ENCODE measurements around the gene ZFP62. TPM values are rescaled to one million over a fixed set of nuclear protein-coding genes. Genes with fewer than 3 reads are reported as not detected.
"Not testable (repeated sequence)": the region's sequence is repeated elsewhere in the genome, so short reads cannot be mapped to it uniquely, and the experiment has no call there.

ZFP62 gene
- total RNA-seq, 6 donors from 2014 or later, result 19.6 to 41.2 (median 26.1) TPM

GRCh38 chr5:180898621-180899246 lies 37.7 kb upstream of the ZFP62 start, which contains the start of gene BTNL8:
BTNL8 (plus strand) TSS chr5:180899159; CDS start chr5:180899311, 152 bp downstream.
- Histone ChIP-seq H3K27me3 (no peaks in the 10 kb centered on the region), H3K36me3 (no peaks in the 10 kb centered on the region), H3K4me1 (peaks cover 0 to 12% (median 2%) of the 10 kb centered on the region in 4 donors), H3K9me3 (peaks cover 0 to 4% (median 0%) of the 10 kb centered on the region in 4 donors), H3K4me3 (no peak within 1 kb of the TSS), H3K27ac (peak within 1 kb of the TSS in 3 of 4 donors; percentile 30 to 82 (median 45))
- TF ChIP-seq POLR2AphosphoS5 (IDR thresholded peaks at IDR 0.05) (no peak), EP300 (IDR thresholded peaks at IDR 0.05) (no peak), CTCF (IDR thresholded peaks at IDR 0.05) (no peak), POLR2A (IDR thresholded peaks at IDR 0.05) (no peak)
- ATAC-seq (ENCODE audit: low FRiP score in 2 of 2) (no peak), DNase-seq (no peak)
- 92 to 94% methylated on average over 9 of the region's 9 CpGs for WGBS, 2 donors

- whole genome bisulfite sequencing, 2 donors, result 84 to 94% methylated on average over 1 of the region's 1 CpG
Observed at GRCh38 chr5:180895330-180895729, 34.3 kb upstream of the ZFP62 start.

DNA sequence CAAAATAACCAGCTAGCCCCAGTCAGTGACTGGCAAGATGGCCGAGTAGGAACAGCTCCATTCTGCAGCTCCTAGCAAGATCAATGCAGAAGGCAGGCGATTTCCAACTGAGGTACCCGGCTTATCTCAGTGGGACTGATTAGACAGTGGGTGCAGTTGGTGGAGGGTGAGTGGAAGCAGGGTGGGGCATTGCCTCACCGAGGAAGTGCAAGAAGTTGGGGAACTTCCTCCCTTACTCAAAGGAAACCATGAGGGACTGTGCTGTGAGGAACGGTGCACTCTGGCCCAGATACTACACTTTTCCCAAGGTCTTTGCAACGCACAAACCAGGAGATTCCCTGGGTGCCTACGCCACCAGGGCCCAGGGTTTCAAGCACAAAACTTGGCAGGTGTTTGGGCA lies 28.3 kb upstream of the ZFP62 start:
- ATAC-seq (ENCODE audit: low FRiP score in 2 of 2), result no peak
- peak in 1 of 2 donors; percentile 53 for DNase-seq
- H3K27ac ChIP-seq, result peak overlapping the region in 1 of 4 donors; percentile 16
- no peaks in the 10 kb centered on the region for H3K36me3 ChIP-seq
- H3K4me3 ChIP-seq, result no peak overlapping the region
- H3K9me3 ChIP-seq, result peaks cover 0 to 3% (median 0%) of the 10 kb centered on the region in 4 donors
- WGBS, 2 donors, result 78 to 85% methylated on average over 6 to 7 of the region's 7 CpGs
- TF ChIP-seq POLR2AphosphoS5 (IDR thresholded peaks at IDR 0.05) (no peak), POLR2A (IDR thresholded peaks at IDR 0.05) (no peak), CTCF (IDR thresholded peaks at IDR 0.05) (no peak), EP300 (IDR thresholded peaks at IDR 0.05) (no peak)
- peaks cover 0 to 4% (median 0%) of the 10 kb centered on the region in 4 donors for H3K4me1 ChIP-seq
- no peaks in the 10 kb centered on the region for H3K27me3 ChIP-seq

More at GRCh38 chr5:180895330-180895729, 34.3 kb upstream of the ZFP62 start:
- H3K27me3 ChIP-seq; H3K9me3 ChIP-seq; H3K4me1 ChIP-seq; DNase-seq; H3K4me3 ChIP-seq; H3K36me3 ChIP-seq; H3K27ac ChIP-seq; ATAC-seq (ENCODE audit: low FRiP score in 2 of 2): not testable (repeated sequence)

DNA sequence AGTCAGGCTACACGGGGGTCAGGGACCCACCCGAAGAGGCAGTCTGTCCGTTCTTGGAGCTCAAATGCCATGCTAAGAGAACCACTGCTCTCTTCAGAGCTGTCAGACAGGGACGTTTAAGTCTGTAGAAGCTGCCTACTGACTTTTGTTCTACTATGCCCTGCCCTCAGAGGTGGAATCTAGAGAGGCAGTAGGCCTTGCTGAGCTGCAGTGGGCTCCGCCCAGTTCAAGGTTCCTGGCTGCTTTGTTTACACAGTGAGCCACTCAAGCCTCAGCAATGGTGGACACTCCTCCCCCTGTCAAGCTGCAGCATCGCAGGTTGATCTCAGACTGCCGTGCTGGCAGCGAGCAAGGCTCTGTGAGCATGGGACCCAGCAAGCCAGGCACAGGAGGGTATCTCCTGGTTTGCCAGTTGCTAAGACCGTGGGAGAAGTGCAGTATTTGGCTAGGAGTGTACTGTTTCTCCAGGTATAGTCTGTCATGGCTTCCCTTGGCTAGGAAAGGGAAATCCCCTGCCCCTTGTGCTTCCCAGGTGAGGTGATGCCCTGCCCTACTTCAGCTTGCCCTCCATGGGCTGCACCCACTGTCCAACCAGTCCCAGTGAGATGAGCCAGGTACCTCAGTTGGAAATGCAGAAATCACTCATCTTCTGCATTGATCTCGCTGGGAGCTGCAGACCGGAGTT lies 24.9 kb upstream of the ZFP62 start:
- not testable (repeated sequence) for H3K4me3 ChIP-seq, H3K9me3 ChIP-seq, H3K27ac ChIP-seq, H3K4me1 ChIP-seq, H3K36me3 ChIP-seq, H3K27me3 ChIP-seq
- ATAC-seq (ENCODE audit: low FRiP score in 2 of 2) (peak in 1 of 2 donors; percentile 78), DNase-seq (peak in 1 of 2 donors; percentile 83)
- 69 to 72% methylated on average over 9 to 11 of the region's 11 CpGs for WGBS, 2 donors

DNA sequence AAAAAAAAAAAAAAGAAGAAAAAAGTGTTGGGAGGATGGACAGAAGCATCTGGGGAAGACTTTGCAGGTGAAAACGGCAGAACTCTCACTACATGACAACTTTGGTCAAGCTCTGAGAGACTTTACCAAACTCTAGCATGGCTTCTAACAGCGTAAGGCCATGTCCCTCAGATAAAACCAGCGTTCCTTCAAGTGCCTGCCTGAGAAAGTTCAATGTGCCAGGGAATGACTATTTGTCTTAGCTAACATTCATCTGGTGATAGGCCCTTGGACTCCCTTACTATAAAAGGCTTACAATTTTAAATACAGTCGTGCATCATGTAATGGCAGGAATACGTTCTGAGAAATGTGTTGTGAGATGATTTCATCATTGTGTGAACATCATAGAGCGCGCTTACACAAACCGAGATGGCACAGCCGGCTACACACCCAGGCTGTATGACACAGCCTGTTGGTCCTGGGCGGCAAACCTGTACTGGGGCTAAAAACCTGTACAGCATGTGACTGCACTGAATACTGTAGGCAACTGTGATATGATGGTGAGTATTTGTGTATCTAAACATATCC lies 14.9 kb upstream of the ZFP62 start:
- Histone ChIP-seq H3K4me1 (peaks cover 0 to 11% (median 6%) of the 10 kb centered on the region in 4 donors), H3K9me3 (no peaks in the 10 kb centered on the region), H3K27me3 (no peaks in the 10 kb centered on the region), H3K27ac (no peak overlapping the region), H3K4me3 (no peak overlapping the region), H3K36me3 (no peaks in the 10 kb centered on the region)
- ATAC-seq (ENCODE audit: low FRiP score in 2 of 2), result no peak
- TF ChIP-seq POLR2A (IDR thresholded peaks at IDR 0.05) (no peak), EP300 (IDR thresholded peaks at IDR 0.05) (no peak), POLR2AphosphoS5 (IDR thresholded peaks at IDR 0.05) (no peak), CTCF (IDR thresholded peaks at IDR 0.05) (no peak)
- no peak for DNase-seq
- WGBS, 2 donors, result 73 to 82% methylated on average over 10 of the region's 10 CpGs
